Measurements from ENCODE around the gene BORA.

DNA sequence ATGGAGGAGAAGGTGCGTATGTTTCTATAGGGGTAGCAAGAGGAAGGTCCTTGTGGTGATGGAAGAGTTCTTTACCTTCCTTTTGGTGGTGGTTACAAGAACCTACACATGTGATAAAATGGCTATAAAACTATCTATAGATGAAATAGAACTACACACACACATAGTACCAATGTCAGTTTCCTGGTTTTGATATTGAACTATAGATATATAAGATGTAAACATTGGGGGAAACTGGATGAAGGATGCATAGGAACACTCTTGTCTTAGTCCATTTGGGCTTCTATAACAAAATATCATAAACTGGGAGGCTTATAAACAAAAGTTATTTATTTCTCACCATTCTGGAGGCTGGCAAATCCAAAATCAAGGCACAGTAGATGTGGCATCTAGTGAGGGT lies 47.4 kb upstream of the BORA start:
- TF ChIP-seq CTCF (conservative IDR thresholded peaks at IDR 0.05): no peak
- TF ChIP-seq EZH2 (IDR thresholded peaks at IDR 0.05; ENCODE audit: low read depth): no peak
